ENCODE data around the gene EIPR1.

DNA sequence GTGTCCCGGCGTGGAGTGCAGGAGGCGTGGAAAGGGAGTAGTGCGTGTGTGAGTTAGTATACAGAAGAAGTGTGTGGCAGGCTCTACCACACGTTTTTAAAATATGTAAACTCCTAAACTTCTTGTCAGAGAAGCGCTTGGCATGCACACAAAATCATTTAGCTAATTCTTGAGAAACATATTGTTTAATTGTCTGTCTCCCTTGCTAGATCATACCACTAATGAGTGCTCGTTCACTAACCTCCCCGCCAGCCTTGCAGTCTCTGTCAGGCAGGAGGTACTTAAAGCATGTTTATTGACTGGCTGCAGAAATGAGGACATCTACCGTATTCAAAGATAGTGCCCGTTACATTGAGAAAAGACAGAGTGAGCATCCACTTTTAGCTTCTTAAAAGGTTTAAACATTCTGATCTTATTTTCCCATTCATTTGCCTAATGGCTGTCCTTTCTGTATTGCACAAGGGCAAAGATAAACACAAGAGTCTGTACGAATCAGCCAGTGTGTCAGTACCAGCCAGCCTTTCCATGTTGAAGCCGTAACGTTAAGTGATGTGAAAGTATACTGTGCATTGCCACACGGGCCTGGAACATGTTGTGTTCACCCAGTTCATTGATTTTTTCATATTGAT is 43.3 kb upstream of the EIPR1 start:
- no peak for TF ChIP-seq CTCF (conservative IDR thresholded peaks at IDR 0.05)
- TF ChIP-seq EZH2 (IDR thresholded peaks at IDR 0.05; ENCODE audit: low read depth): no peak
